Astrocyte (in vitro differentiated cells and primary cell): ENCODE results near the gene SCGB1C2. TPM values are rescaled to one million over a fixed set of nuclear protein-coding genes. Genes with fewer than 3 reads are reported as not detected.

Experiments
- DNase-seq: peaks from one replicate; pipeline ENCODE4 v3.0.0-alpha.2; 2010; ENCODE audit warnings: low read depth
- FAIRE-seq: peaks from 2 replicates; lab custom pipeline; 2011; peaks lifted over from hg19 to GRCh38; lab: Jason Lieb, UNC
- H2AFZ ChIP-seq: 2 replicates; pipeline ENCODE4 v1.6.0; 2012; ENCODE audit warnings: low read depth, low read length, inconsistent platforms
- H3K27ac ChIP-seq: 2 replicates; pipeline ENCODE4 v1.5.1; 2011; ENCODE audit warnings: low read depth, low read length, inconsistent platforms
- H3K27me3 ChIP-seq: 2 replicates; pipeline ENCODE4 v1.6.0; 2011; ENCODE audit warnings: low read length, inconsistent platforms; ENCODE audit not compliant: insufficient read depth
- H3K36me3 ChIP-seq: 2 replicates; pipeline ENCODE4 v1.5.1; 2011; ENCODE audit warnings: low read length, inconsistent platforms; ENCODE audit not compliant: insufficient read depth
- H3K4me1 ChIP-seq: 2 replicates; pipeline ENCODE4 v1.5.1; 2011; ENCODE audit warnings: low read length, inconsistent platforms; ENCODE audit not compliant: insufficient read depth
- H3K4me2 ChIP-seq: 2 replicates; pipeline ENCODE4 v1.6.0; 2012; ENCODE audit warnings: low read length, inconsistent platforms
- H3K4me3 ChIP-seq: 2 replicates; pipeline ENCODE4 v1.5.1; 2011; ENCODE audit warnings: low read depth, mild to moderate bottlenecking, low read length, inconsistent platforms; ENCODE audit not compliant: insufficient read depth
- H3K79me2 ChIP-seq: 2 replicates; pipeline ENCODE4 v1.6.0; 2012; ENCODE audit warnings: mild to moderate bottlenecking, low read length, inconsistent platforms; ENCODE audit not compliant: insufficient read depth
- H3K9ac ChIP-seq: 2 replicates; pipeline ENCODE4 v1.6.0; 2012; ENCODE audit warnings: mild to moderate bottlenecking, low read length, inconsistent platforms
- H3K9me3 ChIP-seq: 2 replicates; pipeline ENCODE4 v1.5.1; 2012; ENCODE audit warnings: low read depth, mild to moderate bottlenecking, low read length, inconsistent platforms; ENCODE audit not compliant: insufficient read depth
- H4K20me1 ChIP-seq: 2 replicates; pipeline ENCODE4 v1.6.0; 2012; ENCODE audit warnings: low read length, inconsistent platforms; ENCODE audit not compliant: insufficient read depth
- H3K27ac Mint-ChIP-seq: one replicate; pipeline ENCODE4 v1.8.0; 2021; ENCODE audit warnings: mild to moderate bottlenecking, mixed read lengths; ENCODE audit not compliant: unreplicated experiment
- H3K27me3 Mint-ChIP-seq: one replicate; pipeline ENCODE4 v1.8.0; 2021; ENCODE audit warnings: low read depth, mixed read lengths; ENCODE audit not compliant: unreplicated experiment
- H3K36me3 Mint-ChIP-seq: one replicate; pipeline ENCODE4 v1.8.0; 2021; ENCODE audit warnings: low read depth, mixed read lengths; ENCODE audit not compliant: unreplicated experiment
- H3K4me1 Mint-ChIP-seq: one replicate; pipeline ENCODE4 v1.8.0; 2021; ENCODE audit warnings: low read depth, mixed read lengths; ENCODE audit not compliant: unreplicated experiment
- H3K4me3 Mint-ChIP-seq: one replicate; pipeline ENCODE4 v1.8.0; 2021; ENCODE audit warnings: mild to moderate bottlenecking, moderate library complexity, mixed read lengths; ENCODE audit not compliant: unreplicated experiment
- H3K9me3 Mint-ChIP-seq: one replicate; pipeline ENCODE4 v1.8.0; 2021; ENCODE audit warnings: mild to moderate bottlenecking, mixed read lengths; ENCODE audit not compliant: unreplicated experiment
- EZH2 ChIP-seq: IDR thresholded peaks from 2 replicates; pipeline ENCODE4 v1.6.1; 2012; ENCODE audit warnings: mild to moderate bottlenecking, low read length, inconsistent platforms; ENCODE audit not compliant: insufficient read depth
- total RNA-seq: library from RNA; stranded (reverse); gene quantifications from 2 replicates; pipeline ENCODE4 v1.2.1, GENCODE V29; 2021
- TF ChIP-seq, protein P1 (sequence below): IDR thresholded peaks from 2 replicates; pipeline ENCODE4 v1.5.1; 2011; ENCODE audit warnings: low read depth, mild to moderate bottlenecking, inconsistent platforms, low read length, moderate library complexity; ENCODE audit not compliant: insufficient read depth

The SCGB1C2 gene
- total RNA-seq, 1 donor from 2014 or later = not detected

DNA sequence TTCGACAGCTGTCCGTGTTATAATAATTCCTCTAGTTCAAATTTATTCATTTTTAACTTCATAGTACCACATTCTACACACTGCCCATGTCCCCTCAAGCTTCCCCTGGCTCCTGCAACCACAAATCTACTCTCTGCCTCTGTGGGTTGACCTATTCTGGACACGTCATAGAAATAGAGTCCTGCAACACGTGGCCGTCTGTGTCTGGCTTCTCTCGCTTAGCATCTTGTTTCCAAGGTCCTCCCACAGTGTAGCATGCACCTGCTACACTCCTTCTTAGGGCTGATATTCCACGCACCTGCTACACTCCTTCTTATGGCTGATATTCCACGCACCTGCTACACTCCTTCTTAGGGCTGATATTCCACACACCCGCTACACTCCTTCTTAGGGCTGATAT is 16.5 kb downstream of the SCGB1C2 start:
- FAIRE-seq = no peak
- H3K79me2 ChIP-seq = no peaks in the 10 kb centered on the region
- no peaks in the 10 kb centered on the region for H3K27me3 ChIP-seq
- H3K4me1 ChIP-seq = no peaks in the 10 kb centered on the region
- H3K9me3 ChIP-seq = no peaks in the 10 kb centered on the region
- H3K4me2 ChIP-seq = no peak overlapping the region
- H3K27ac ChIP-seq = no peak overlapping the region
- no peaks in the 10 kb centered on the region for H3K36me3 ChIP-seq
- Mint-ChIP-seq H3K36me3 (no peaks in the 10 kb centered on the region), H3K27me3 (peaks cover 34% of the 10 kb centered on the region), H3K27ac (no peak overlapping the region), H3K4me3 (no peak overlapping the region), H3K4me1 (no peaks in the 10 kb centered on the region), H3K9me3 (peaks cover 2% of the 10 kb centered on the region)
- H2AFZ ChIP-seq = no peak overlapping the region
- no peaks in the 10 kb centered on the region for H4K20me1 ChIP-seq
- TF ChIP-seq, protein P1, sequence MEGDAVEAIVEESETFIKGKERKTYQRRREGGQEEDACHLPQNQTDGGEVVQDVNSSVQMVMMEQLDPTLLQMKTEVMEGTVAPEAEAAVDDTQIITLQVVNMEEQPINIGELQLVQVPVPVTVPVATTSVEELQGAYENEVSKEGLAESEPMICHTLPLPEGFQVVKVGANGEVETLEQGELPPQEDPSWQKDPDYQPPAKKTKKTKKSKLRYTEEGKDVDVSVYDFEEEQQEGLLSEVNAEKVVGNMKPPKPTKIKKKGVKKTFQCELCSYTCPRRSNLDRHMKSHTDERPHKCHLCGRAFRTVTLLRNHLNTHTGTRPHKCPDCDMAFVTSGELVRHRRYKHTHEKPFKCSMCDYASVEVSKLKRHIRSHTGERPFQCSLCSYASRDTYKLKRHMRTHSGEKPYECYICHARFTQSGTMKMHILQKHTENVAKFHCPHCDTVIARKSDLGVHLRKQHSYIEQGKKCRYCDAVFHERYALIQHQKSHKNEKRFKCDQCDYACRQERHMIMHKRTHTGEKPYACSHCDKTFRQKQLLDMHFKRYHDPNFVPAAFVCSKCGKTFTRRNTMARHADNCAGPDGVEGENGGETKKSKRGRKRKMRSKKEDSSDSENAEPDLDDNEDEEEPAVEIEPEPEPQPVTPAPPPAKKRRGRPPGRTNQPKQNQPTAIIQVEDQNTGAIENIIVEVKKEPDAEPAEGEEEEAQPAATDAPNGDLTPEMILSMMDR = no peak
- no peak for TF ChIP-seq EZH2
- no peak for DNase-seq
- no peak overlapping the region for H3K9ac ChIP-seq
- no peak overlapping the region for H3K4me3 ChIP-seq

DNA sequence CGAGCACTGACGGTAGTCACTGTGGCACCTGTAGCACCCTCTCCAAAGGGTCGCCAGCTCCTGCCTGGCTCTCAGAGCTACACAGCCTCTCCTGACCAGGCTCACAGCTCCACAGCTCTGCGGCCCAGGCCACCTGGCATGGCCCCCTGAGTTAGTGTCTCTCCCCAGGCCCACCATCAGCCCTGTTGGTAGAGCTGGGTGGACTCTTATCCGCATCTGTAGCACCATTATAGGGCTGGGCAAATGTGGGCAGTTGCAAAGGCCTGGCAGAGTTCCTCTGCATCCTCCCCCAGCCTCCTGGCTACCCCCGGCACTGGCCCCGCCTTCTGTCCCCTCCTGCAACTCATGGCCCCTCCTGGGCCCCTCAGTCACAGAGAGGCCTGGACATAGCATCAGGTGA is 18.2 kb downstream of the SCGB1C2 start:
- H3K4me3 ChIP-seq = no peak overlapping the region
- H3K9ac ChIP-seq = no peak overlapping the region
- DNase-seq (no peak), FAIRE-seq (no peak)
- H3K27me3 ChIP-seq = no peaks in the 10 kb centered on the region
- H3K36me3 ChIP-seq = no peaks in the 10 kb centered on the region
- H3K27me3 Mint-ChIP-seq = peaks cover 28% of the 10 kb centered on the region
- H3K4me3 Mint-ChIP-seq = no peak overlapping the region
- no peak overlapping the region for H3K27ac Mint-ChIP-seq
- H3K27ac ChIP-seq = no peak overlapping the region
- peaks cover 2% of the 10 kb centered on the region for H3K9me3 Mint-ChIP-seq
- no peak for TF ChIP-seq EZH2
- TF ChIP-seq, protein P1 = no peak
- no peaks in the 10 kb centered on the region for H3K79me2 ChIP-seq
- H2AFZ ChIP-seq = no peak overlapping the region
- H3K9me3 ChIP-seq = no peaks in the 10 kb centered on the region
- no peaks in the 10 kb centered on the region for H3K4me1 Mint-ChIP-seq
- H3K4me2 ChIP-seq = no peak overlapping the region
- H3K36me3 Mint-ChIP-seq = no peaks in the 10 kb centered on the region
- no peaks in the 10 kb centered on the region for H3K4me1 ChIP-seq
- no peaks in the 10 kb centered on the region for H4K20me1 ChIP-seq

DNA sequence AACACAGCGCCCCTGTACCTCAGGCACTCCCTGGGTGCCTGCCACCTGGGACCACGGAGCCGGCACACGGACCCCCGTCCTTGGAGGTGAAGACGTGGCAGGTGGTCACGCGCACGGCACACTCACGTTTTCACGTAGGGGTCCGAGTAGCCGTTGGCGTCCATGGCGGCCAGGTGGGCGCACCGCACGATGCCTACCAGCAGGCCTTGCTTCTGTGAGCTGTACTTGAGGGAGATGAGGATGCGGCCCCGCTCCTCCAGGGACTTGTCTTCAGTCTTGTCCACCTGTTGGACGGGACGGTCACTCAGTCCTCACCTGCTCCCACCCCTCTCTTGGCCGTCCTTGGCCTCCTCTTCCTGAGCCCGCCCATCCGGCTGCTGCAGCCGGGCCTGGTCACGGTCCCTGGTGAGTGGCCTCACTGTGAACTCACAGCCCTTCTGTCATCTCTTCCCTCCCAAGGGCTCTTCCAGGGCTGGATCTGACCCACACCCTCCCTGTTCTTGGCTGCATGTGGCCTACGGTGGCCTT is 18.8 kb downstream of the SCGB1C2 start:
- H3K9ac ChIP-seq = no peak overlapping the region
- no peaks in the 10 kb centered on the region for H4K20me1 ChIP-seq
- no peak overlapping the region for H3K27ac ChIP-seq
- Mint-ChIP-seq H3K27ac (no peak overlapping the region), H3K4me1 (no peaks in the 10 kb centered on the region), H3K27me3 (peaks cover 28% of the 10 kb centered on the region), H3K4me3 (no peak overlapping the region), H3K9me3 (peaks cover 2% of the 10 kb centered on the region), H3K36me3 (no peaks in the 10 kb centered on the region)
- no peak overlapping the region for H3K4me3 ChIP-seq
- H3K27me3 ChIP-seq = no peaks in the 10 kb centered on the region
- no peaks in the 10 kb centered on the region for H3K36me3 ChIP-seq
- no peaks in the 10 kb centered on the region for H3K79me2 ChIP-seq
- no peak for FAIRE-seq
- no peaks in the 10 kb centered on the region for H3K9me3 ChIP-seq
- TF ChIP-seq, protein P1 = no peak
- TF ChIP-seq EZH2 = no peak
- no peak overlapping the region for H3K4me2 ChIP-seq
- DNase-seq = no peak
- no peak overlapping the region for H2AFZ ChIP-seq
- H3K4me1 ChIP-seq = no peaks in the 10 kb centered on the region
